Neural cell (in vitro differentiated cells): ENCODE results near the gene MRPS33. TPM values are rescaled to one million over a fixed set of nuclear protein-coding genes. Genes with fewer than 3 reads are reported as not detected.

Experiments
- H2AFZ ChIP-seq: fragments of 200-600, 300-800 bp; sonication (generic), shearing (Covaris generic); 2 replicates; pipeline ENCODE4 v1.6.0; 2014; ENCODE audit warnings: low read depth, mild to moderate bottlenecking, antibody characterized with exemption, low read length, moderate library complexity
- H3F3A ChIP-seq: fragments of 200-600 bp; shearing (Covaris generic); 2 replicates; pipeline ENCODE4 v1.6.1; 2016; ENCODE audit warnings: mild to moderate bottlenecking, moderate library complexity, mixed read lengths, antibody characterized with exemption, low read length; ENCODE audit not compliant: insufficient read depth, poor library complexity, severe bottlenecking
- H3K27ac ChIP-seq: fragments of 200-600, 300-800 bp; sonication (generic), shearing (Covaris generic); 2 replicates; pipeline ENCODE4 v1.5.1; 2014; ENCODE audit warnings: mild to moderate bottlenecking, low read length, moderate library complexity
- H3K27me3 ChIP-seq: fragments of 300-800, 200-600 bp; sonication (generic), shearing (Covaris generic); 2 replicates; pipeline ENCODE4 v1.6.0; 2014; ENCODE audit warnings: mild to moderate bottlenecking, low read depth, low read length, moderate library complexity; ENCODE audit not compliant: insufficient read depth
- H3K36me3 ChIP-seq: fragments of 300-800, 200-600 bp; sonication (generic), shearing (Covaris generic); 2 replicates; pipeline ENCODE4 v1.5.1; 2014; ENCODE audit warnings: mild to moderate bottlenecking, antibody characterized with exemption, low read length, moderate library complexity; ENCODE audit not compliant: insufficient read depth
- H3K4me2 ChIP-seq: fragments of 300-800, 200-600 bp; sonication (generic), shearing (Covaris generic); 2 replicates; pipeline ENCODE4 v1.6.0; 2014; ENCODE audit warnings: mild to moderate bottlenecking, low read length
- H3K4me3 ChIP-seq: fragments of 300-800, 200-600 bp; sonication (generic), shearing (Covaris generic); 2 replicates; pipeline ENCODE4 v1.5.1; 2014; ENCODE audit warnings: mild to moderate bottlenecking, low read length, moderate library complexity
- H3K79me2 ChIP-seq: fragments of 200-600 bp; shearing (Covaris generic); replicated peaks from 2 replicates; pipeline ENCODE4 v1.6.0; 2014; ENCODE audit warnings: mild to moderate bottlenecking, low read length, moderate library complexity; ENCODE audit not compliant: insufficient read depth
- H3K9ac ChIP-seq: fragments of 300-800, 200-600 bp; sonication (generic), shearing (Covaris generic); 2 replicates; pipeline ENCODE4 v1.6.1; 2016; ENCODE audit warnings: mild to moderate bottlenecking, low read length, mixed read lengths
- H3K9me2 ChIP-seq: fragments of 200-600 bp; shearing (Covaris generic); 2 replicates; pipeline ENCODE4 v1.6.1; 2016; ENCODE audit warnings: mild to moderate bottlenecking, low read length, mixed read lengths; ENCODE audit not compliant: insufficient read depth
- H3K9me3 ChIP-seq: fragments of 200-600, 300-800 bp; sonication (generic), shearing (Covaris generic); 2 replicates; pipeline ENCODE4 v1.6.1; 2016; ENCODE audit warnings: mild to moderate bottlenecking, mixed run types, low read length, moderate library complexity, mixed read lengths
- H4K20me1 ChIP-seq: fragments of 200-600 bp; shearing (Covaris generic); 2 replicates; pipeline ENCODE4 v1.6.1; 2016; ENCODE audit warnings: mild to moderate bottlenecking, mixed run types; ENCODE audit not compliant: insufficient read depth
- EP300 ChIP-seq: fragments of 450-650 bp; conservative IDR thresholded peaks from 2 replicates; pipeline ENCODE4 v1.6.1; 2014; ENCODE audit warnings: antibody characterized with exemption, mild to moderate bottlenecking, moderate library complexity; ENCODE audit not compliant: poor library complexity, severe bottlenecking
- EZH2 ChIP-seq: fragments of 200-600, 300-800 bp; shearing (Covaris generic), sonication (generic); IDR thresholded peaks from 2 replicates; pipeline ENCODE4 v1.6.1; 2014; ENCODE audit warnings: antibody characterized with exemption, low read length, borderline replicate concordance, mild to moderate bottlenecking; ENCODE audit not compliant: insufficient read depth, poor library complexity, severe bottlenecking
- MXI1 ChIP-seq: fragments of 450-650 bp; conservative IDR thresholded peaks from 2 replicates; pipeline ENCODE4 v1.6.1; 2014; ENCODE audit warnings: antibody characterized with exemption, mild to moderate bottlenecking; ENCODE audit not compliant: poor library complexity, severe bottlenecking
- POLR2AphosphoS5 ChIP-seq: IDR thresholded peaks from 2 replicates; pipeline ENCODE4 v1.6.1; 2012
- RAD21 ChIP-seq: fragments of 450-650 bp; conservative IDR thresholded peaks from 2 replicates; pipeline ENCODE4 v1.6.1; 2014; ENCODE audit warnings: antibody characterized with exemption, mild to moderate bottlenecking, moderate library complexity
- SMC3 ChIP-seq: fragments of 450-650 bp; conservative IDR thresholded peaks from 2 replicates; pipeline ENCODE4 v1.6.1; 2014; ENCODE audit warnings: antibody characterized with exemption, mild to moderate bottlenecking, moderate library complexity; ENCODE audit not compliant: poor library complexity
- TAF1 ChIP-seq: IDR thresholded peaks from 2 replicates; pipeline ENCODE4 v1.6.1; 2012; ENCODE audit warnings: low read depth
- polyA plus RNA-seq: library from polyadenylated mRNA; depleted of rRNA; stranded (reverse); fragments of >200 nt; gene quantifications from 2 replicates; pipeline ENCODE4 v1.2.3, GENCODE V29; 2014
- TF ChIP-seq, protein P1 (sequence below): fragments of 450-650 bp; IDR thresholded peaks from 2 replicates; pipeline ENCODE4 v1.5.1; 2014; ENCODE audit warnings: antibody characterized with exemption, mild to moderate bottlenecking, moderate library complexity; ENCODE audit not compliant: poor library complexity, severe bottlenecking
- TF ChIP-seq, protein P2 (sequence below): IDR thresholded peaks from 2 replicates; pipeline ENCODE4 v1.6.1; 2012; ENCODE audit warnings: borderline replicate concordance

The MRPS33 gene
- polyA plus RNA-seq, 1 donor from 2014 or later, result 68.5 TPM

DNA sequence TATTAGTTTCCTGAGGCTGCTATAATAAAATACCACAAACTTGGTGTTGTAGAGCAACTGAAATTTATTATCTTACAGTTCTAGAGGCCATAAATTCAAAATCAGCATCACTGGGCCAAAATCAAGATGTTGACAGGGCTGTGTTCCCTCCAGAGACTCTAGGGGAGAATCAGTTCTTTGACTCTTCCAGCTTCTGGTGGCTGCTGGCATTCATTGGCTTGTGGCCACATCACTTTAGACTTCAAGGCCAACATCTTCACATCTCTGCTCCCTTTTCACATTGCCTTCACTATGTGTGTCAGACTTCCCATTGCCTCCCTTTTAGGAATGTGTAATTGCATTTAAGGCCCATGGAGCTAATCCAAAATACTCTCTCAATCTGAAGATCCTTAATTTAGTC is 1.6 kb upstream of the MRPS33 start:
- no peaks in the 10 kb centered on the region for H4K20me1 ChIP-seq

DNA sequence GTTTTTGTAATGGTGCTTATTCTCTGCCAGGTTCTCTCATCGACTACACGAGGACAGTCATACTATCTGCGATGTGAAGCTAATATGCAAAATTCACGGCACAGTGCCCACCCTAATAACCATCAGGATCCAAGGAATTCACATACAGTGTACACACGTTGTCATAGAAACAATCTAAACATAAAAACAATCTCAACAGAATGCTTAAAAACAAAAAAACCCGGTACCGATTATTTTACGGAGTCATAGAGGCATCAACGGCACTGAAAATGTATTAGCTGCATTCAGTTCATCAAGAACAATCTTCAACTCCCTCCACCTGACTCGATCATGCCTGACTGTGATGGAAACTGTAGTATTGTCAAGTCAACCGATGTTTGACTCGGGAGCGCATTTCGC is 628 bp downstream of the MRPS33 start:
- peak overlapping the region; percentile 95 for H3K4me2 ChIP-seq
- peak overlapping the region; percentile 96 for H3K27ac ChIP-seq
- H3K36me3 ChIP-seq, result no peaks in the 10 kb centered on the region
- no peaks in the 10 kb centered on the region for H3K9me2 ChIP-seq
- H3K9me3 ChIP-seq, result no peaks in the 10 kb centered on the region
- no peak for TF ChIP-seq RAD21
- TF ChIP-seq SMC3, result no peak
- TF ChIP-seq EP300, result no peak
- TF ChIP-seq, protein P1, sequence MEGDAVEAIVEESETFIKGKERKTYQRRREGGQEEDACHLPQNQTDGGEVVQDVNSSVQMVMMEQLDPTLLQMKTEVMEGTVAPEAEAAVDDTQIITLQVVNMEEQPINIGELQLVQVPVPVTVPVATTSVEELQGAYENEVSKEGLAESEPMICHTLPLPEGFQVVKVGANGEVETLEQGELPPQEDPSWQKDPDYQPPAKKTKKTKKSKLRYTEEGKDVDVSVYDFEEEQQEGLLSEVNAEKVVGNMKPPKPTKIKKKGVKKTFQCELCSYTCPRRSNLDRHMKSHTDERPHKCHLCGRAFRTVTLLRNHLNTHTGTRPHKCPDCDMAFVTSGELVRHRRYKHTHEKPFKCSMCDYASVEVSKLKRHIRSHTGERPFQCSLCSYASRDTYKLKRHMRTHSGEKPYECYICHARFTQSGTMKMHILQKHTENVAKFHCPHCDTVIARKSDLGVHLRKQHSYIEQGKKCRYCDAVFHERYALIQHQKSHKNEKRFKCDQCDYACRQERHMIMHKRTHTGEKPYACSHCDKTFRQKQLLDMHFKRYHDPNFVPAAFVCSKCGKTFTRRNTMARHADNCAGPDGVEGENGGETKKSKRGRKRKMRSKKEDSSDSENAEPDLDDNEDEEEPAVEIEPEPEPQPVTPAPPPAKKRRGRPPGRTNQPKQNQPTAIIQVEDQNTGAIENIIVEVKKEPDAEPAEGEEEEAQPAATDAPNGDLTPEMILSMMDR, result no peak
- TF ChIP-seq, protein P2, sequence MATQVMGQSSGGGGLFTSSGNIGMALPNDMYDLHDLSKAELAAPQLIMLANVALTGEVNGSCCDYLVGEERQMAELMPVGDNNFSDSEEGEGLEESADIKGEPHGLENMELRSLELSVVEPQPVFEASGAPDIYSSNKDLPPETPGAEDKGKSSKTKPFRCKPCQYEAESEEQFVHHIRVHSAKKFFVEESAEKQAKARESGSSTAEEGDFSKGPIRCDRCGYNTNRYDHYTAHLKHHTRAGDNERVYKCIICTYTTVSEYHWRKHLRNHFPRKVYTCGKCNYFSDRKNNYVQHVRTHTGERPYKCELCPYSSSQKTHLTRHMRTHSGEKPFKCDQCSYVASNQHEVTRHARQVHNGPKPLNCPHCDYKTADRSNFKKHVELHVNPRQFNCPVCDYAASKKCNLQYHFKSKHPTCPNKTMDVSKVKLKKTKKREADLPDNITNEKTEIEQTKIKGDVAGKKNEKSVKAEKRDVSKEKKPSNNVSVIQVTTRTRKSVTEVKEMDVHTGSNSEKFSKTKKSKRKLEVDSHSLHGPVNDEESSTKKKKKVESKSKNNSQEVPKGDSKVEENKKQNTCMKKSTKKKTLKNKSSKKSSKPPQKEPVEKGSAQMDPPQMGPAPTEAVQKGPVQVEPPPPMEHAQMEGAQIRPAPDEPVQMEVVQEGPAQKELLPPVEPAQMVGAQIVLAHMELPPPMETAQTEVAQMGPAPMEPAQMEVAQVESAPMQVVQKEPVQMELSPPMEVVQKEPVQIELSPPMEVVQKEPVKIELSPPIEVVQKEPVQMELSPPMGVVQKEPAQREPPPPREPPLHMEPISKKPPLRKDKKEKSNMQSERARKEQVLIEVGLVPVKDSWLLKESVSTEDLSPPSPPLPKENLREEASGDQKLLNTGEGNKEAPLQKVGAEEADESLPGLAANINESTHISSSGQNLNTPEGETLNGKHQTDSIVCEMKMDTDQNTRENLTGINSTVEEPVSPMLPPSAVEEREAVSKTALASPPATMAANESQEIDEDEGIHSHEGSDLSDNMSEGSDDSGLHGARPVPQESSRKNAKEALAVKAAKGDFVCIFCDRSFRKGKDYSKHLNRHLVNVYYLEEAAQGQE, result no peak
- no peak for TF ChIP-seq POLR2AphosphoS5
- no peak for TF ChIP-seq TAF1
- TF ChIP-seq EZH2, result no peak
- no peak for TF ChIP-seq MXI1
- H3K9ac ChIP-seq, result peak overlapping the region; percentile 81
- peak overlapping the region; percentile 66 for H2AFZ ChIP-seq
- H3K27me3 ChIP-seq, result no peaks in the 10 kb centered on the region
- H4K20me1 ChIP-seq, result no peaks in the 10 kb centered on the region
- peaks cover 19% of the 10 kb centered on the region for H3K79me2 ChIP-seq
- H3F3A ChIP-seq, result no peaks in the 10 kb centered on the region
- H3K4me3 ChIP-seq, result peak overlapping the region; percentile 70

More for the DNA sequence above, 1.6 kb upstream of the MRPS33 start:
- no peak overlapping the region for H3K4me2 ChIP-seq
- H3K27ac ChIP-seq, result no peak overlapping the region
- H3K9ac ChIP-seq, result no peak overlapping the region
- no peaks in the 10 kb centered on the region for H3K9me3 ChIP-seq
- H3F3A ChIP-seq, result no peaks in the 10 kb centered on the region
- H3K79me2 ChIP-seq, result peaks cover 19% of the 10 kb centered on the region
- no peaks in the 10 kb centered on the region for H3K36me3 ChIP-seq
- H2AFZ ChIP-seq, result no peak overlapping the region
- no peak overlapping the region for H3K4me3 ChIP-seq
- H3K9me2 ChIP-seq, result no peaks in the 10 kb centered on the region
- no peak for TF ChIP-seq TAF1
- TF ChIP-seq, protein P2, result no peak
- TF ChIP-seq, protein P1, result no peak
- no peak for TF ChIP-seq EZH2
- TF ChIP-seq RAD21, result no peak
- TF ChIP-seq EP300, result no peak
- no peak for TF ChIP-seq POLR2AphosphoS5
- no peak for TF ChIP-seq MXI1
- no peak for TF ChIP-seq SMC3
- H3K27me3 ChIP-seq, result no peaks in the 10 kb centered on the region
